Endothelial cell (in vitro differentiated cells): ENCODE results near the gene NBEA. TPM values are rescaled to one million over a fixed set of nuclear protein-coding genes. Genes with fewer than 3 reads are reported as not detected.

Experiments
- DNase-seq: peaks from one replicate; pipeline ENCODE4 v3.0.0; 2021; ENCODE audit warnings: low spot score
- H3K27ac Mint-ChIP-seq: one replicate; pipeline ENCODE4 v1.8.0; 2021; ENCODE audit warnings: mixed read lengths, inconsistent platforms; ENCODE audit not compliant: unreplicated experiment
- H3K27me3 Mint-ChIP-seq: one replicate; pipeline ENCODE4 v1.8.0; 2021; ENCODE audit warnings: mild to moderate bottlenecking, moderate library complexity, mixed read lengths, inconsistent platforms; ENCODE audit not compliant: unreplicated experiment
- H3K36me3 Mint-ChIP-seq: one replicate; pipeline ENCODE4 v1.8.0; 2021; ENCODE audit warnings: mild to moderate bottlenecking, low read depth, mixed read lengths, inconsistent platforms; ENCODE audit not compliant: unreplicated experiment
- H3K4me1 Mint-ChIP-seq: one replicate; pipeline ENCODE4 v1.8.0; 2021; ENCODE audit warnings: mild to moderate bottlenecking, mixed read lengths, inconsistent platforms; ENCODE audit not compliant: unreplicated experiment
- H3K4me3 Mint-ChIP-seq: one replicate; pipeline ENCODE4 v1.8.0; 2021; ENCODE audit warnings: mild to moderate bottlenecking, mixed read lengths, inconsistent platforms; ENCODE audit not compliant: unreplicated experiment
- H3K9me3 Mint-ChIP-seq: one replicate; pipeline ENCODE4 v1.8.0; 2021; ENCODE audit warnings: mixed read lengths, inconsistent platforms; ENCODE audit not compliant: unreplicated experiment
- CTCF ChIP-seq: fragments of 200-600 bp; sonication (generic); IDR thresholded peaks from one replicate; pipeline ENCODE4 v1.5.0; 2021; ENCODE audit warnings: antibody characterized with exemption; ENCODE audit not compliant: unreplicated experiment
- total RNA-seq: library from RNA; stranded (reverse); fragmentation: NEBNext Ultra II Directional; extraction: Animal tissue kit (Norgen Biotek cat#: 25700); gene quantifications from one replicate; pipeline ENCODE4 v1.2.1, GENCODE V29; 2021; ENCODE audit not compliant: unreplicated experiment

The NBEA gene
- total RNA-seq, 1 donor from 2014 or later: 11.7 TPM

- no peak for TF ChIP-seq CTCF
Observed at GRCh38 chr13:35292329-35292728, 350.3 kb downstream of the NBEA start.

GRCh38 chr13:35293579-35294226, 351.6 kb downstream of the NBEA start:
- H3K27ac Mint-ChIP-seq: no peak overlapping the region
- H3K9me3 Mint-ChIP-seq: no peaks in the 10 kb centered on the region
- H3K4me3 Mint-ChIP-seq: no peak overlapping the region
- H3K36me3 Mint-ChIP-seq: no peaks in the 10 kb centered on the region
- no peaks in the 10 kb centered on the region for H3K27me3 Mint-ChIP-seq
- DNase-seq: no peak
- TF ChIP-seq CTCF: no peak
- no peaks in the 10 kb centered on the region for H3K4me1 Mint-ChIP-seq

More at GRCh38 chr13:35292329-35292728, 350.3 kb downstream of the NBEA start:
- Mint-ChIP-seq H3K4me3 (no peak overlapping the region), H3K27ac (no peak overlapping the region), H3K4me1 (peaks cover 3% of the 10 kb centered on the region), H3K9me3 (no peaks in the 10 kb centered on the region), H3K27me3 (no peaks in the 10 kb centered on the region), H3K36me3 (no peaks in the 10 kb centered on the region)
- DNase-seq: no peak

- Mint-ChIP-seq H3K9me3 (no peaks in the 10 kb centered on the region), H3K36me3 (no peaks in the 10 kb centered on the region), H3K4me3 (no peak overlapping the region), H3K27ac (no peak overlapping the region), H3K27me3 (no peaks in the 10 kb centered on the region), H3K4me1 (no peaks in the 10 kb centered on the region)
- no peak for DNase-seq
- no peak for TF ChIP-seq CTCF
Observed at GRCh38 chr13:35309706-35310105, 367.6 kb downstream of the NBEA start.

GRCh38 chr13:35332134-35332533, 390.1 kb downstream of the NBEA start:
- no peak for TF ChIP-seq CTCF
- Mint-ChIP-seq H3K27ac (no peak overlapping the region), H3K27me3 (no peaks in the 10 kb centered on the region), H3K4me1 (no peaks in the 10 kb centered on the region), H3K36me3 (no peaks in the 10 kb centered on the region), H3K9me3 (no peaks in the 10 kb centered on the region), H3K4me3 (no peak overlapping the region)
- no peak for DNase-seq

- Mint-ChIP-seq H3K27me3 (no peaks in the 10 kb centered on the region), H3K4me1 (peaks cover 6% of the 10 kb centered on the region), H3K27ac (no peak overlapping the region), H3K9me3 (no peaks in the 10 kb centered on the region), H3K36me3 (no peaks in the 10 kb centered on the region), H3K4me3 (no peak overlapping the region)
- no peak for DNase-seq
- no peak for TF ChIP-seq CTCF
Observed at GRCh38 chr13:35333157-35333556, 391.1 kb downstream of the NBEA start.
